22Rv1 (cell line): ENCODE measurements around the gene ADCY2.

Experiments
- ZFX ChIP-seq: fragments of 450-650 bp; IDR thresholded peaks from 2 replicates; pipeline ENCODE4 v1.6.1; 2017; ENCODE audit warnings: antibody characterized with exemption, borderline replicate concordance
- TF ChIP-seq, protein P1 (sequence below): fragments of 450-650 bp; IDR thresholded peaks from 2 replicates; pipeline ENCODE4 v1.5.1; 2017; ENCODE audit warnings: mild to moderate bottlenecking

DNA sequence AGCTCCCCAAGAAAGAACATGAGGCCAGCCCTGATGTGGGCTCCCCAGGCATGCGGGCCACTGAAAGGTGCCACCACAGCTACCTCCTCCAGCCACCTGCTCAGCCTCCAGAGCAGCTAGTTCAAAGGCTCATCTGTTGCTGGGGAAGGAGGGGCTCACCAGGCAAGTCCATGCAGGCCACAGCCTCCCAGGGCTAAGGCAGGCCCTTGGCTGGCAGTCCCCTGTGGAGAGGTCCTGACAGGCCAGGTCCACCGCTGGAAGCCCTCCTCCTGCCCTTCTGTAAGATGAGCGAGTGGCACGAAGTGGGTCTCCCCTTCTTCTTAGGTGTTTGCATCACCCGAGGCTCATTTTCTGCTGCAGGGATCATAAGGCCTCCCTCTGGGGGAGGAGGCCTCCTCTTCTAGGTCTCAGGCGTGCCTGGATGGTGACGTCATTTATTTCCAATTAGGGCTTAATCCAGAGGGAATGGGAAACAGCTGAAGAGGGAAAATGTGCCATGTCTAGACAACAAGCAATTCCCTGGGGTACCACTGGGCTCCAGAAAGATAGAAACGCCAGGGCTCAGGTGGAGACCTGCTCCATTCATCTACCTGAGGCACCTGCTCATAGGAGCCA lies 363.4 kb downstream of the ADCY2 start:
- TF ChIP-seq, protein P1, sequence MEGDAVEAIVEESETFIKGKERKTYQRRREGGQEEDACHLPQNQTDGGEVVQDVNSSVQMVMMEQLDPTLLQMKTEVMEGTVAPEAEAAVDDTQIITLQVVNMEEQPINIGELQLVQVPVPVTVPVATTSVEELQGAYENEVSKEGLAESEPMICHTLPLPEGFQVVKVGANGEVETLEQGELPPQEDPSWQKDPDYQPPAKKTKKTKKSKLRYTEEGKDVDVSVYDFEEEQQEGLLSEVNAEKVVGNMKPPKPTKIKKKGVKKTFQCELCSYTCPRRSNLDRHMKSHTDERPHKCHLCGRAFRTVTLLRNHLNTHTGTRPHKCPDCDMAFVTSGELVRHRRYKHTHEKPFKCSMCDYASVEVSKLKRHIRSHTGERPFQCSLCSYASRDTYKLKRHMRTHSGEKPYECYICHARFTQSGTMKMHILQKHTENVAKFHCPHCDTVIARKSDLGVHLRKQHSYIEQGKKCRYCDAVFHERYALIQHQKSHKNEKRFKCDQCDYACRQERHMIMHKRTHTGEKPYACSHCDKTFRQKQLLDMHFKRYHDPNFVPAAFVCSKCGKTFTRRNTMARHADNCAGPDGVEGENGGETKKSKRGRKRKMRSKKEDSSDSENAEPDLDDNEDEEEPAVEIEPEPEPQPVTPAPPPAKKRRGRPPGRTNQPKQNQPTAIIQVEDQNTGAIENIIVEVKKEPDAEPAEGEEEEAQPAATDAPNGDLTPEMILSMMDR = no peak
- TF ChIP-seq ZFX = no peak
